Stimulated activated naive B cell treated with anti-CD40 and anti-IgM and Interleukin-4, amounts not matched to agents 10 μg/mL and 1 μg/mL and 100 μg/mL, for 72 hours (primary cell): ENCODE measurements around the gene CPZ.

ENCODE experiments used
- ATAC-seq, 2 donors: fragments of 150-1000 bp; cut with Tn5 transposase; replicated peaks; 2 replicates each; pipeline ENCODE4 v1.10.0; 2021; ENCODE audit warnings: moderate library complexity in 1 of 2
- DNase-seq: peaks from one replicate; pipeline ENCODE4 v3.0.0; 2021
- H3K27ac Mint-ChIP-seq: one replicate; pipeline ENCODE4 v1.8.0; 2022; ENCODE audit warnings: mild to moderate bottlenecking, mixed read lengths
- H3K27me3 Mint-ChIP-seq, 2 donors: one replicate each; pipeline ENCODE4 v1.8.0; 2022; ENCODE audit warnings: mixed read lengths in 2 of 2
- H3K36me3 Mint-ChIP-seq, 2 donors: one replicate each; pipeline ENCODE4 v1.8.0; 2022; ENCODE audit warnings: mixed read lengths in 2 of 2, mild to moderate bottlenecking in 1 of 2
- H3K4me1 Mint-ChIP-seq, 2 donors: one replicate each; pipeline ENCODE4 v1.8.0; 2022; ENCODE audit warnings: mixed read lengths in 2 of 2, mild to moderate bottlenecking in 1 of 2
- H3K4me3 Mint-ChIP-seq, 2 donors: one replicate each; pipeline ENCODE4 v1.8.0; 2022; ENCODE audit warnings: mild to moderate bottlenecking in 2 of 2, mixed read lengths in 2 of 2, moderate library complexity in 1 of 2
- H3K9me3 Mint-ChIP-seq, 2 donors: one replicate each; pipeline ENCODE4 v1.8.0; 2022; ENCODE audit warnings: mixed read lengths in 2 of 2, mild to moderate bottlenecking in 1 of 2

CPZ gene

GRCh38 chr4:8655411-8656184 is 63.0 kb downstream of the CPZ start:
- Mint-ChIP-seq H3K4me1 (no peaks in the 10 kb centered on the region), H3K27ac (no peak overlapping the region), H3K9me3 (peaks cover 6 to 9% of the 10 kb centered on the region in 2 donors), H3K27me3 (peaks cover 5 to 11% of the 10 kb centered on the region in 2 donors), H3K4me3 (no peak overlapping the region), H3K36me3 (peaks cover 0 to under 1% of the 10 kb centered on the region in 2 donors)
- DNase-seq (no peak), ATAC-seq (no peak)

GRCh38 chr4:8656185-8656517 is 63.6 kb downstream of the CPZ start:
- Mint-ChIP-seq H3K4me3 (no peak overlapping the region), H3K27me3 (peaks cover 5 to 12% of the 10 kb centered on the region in 2 donors), H3K36me3 (peaks cover 0 to 3% of the 10 kb centered on the region in 2 donors), H3K4me1 (no peaks in the 10 kb centered on the region), H3K9me3 (peaks cover 6 to 9% of the 10 kb centered on the region in 2 donors), H3K27ac (no peak overlapping the region)
- no peak for ATAC-seq
- DNase-seq: no peak

GRCh38 chr4:8656711-8657380 is 64.3 kb downstream of the CPZ start:
- Mint-ChIP-seq H3K9me3 (peaks cover 6 to 9% of the 10 kb centered on the region in 2 donors), H3K27me3 (peaks cover 5 to 12% of the 10 kb centered on the region in 2 donors), H3K36me3 (peaks cover 0 to 3% of the 10 kb centered on the region in 2 donors), H3K4me1 (no peaks in the 10 kb centered on the region), H3K4me3 (no peak overlapping the region), H3K27ac (no peak overlapping the region)
- ATAC-seq (no peak), DNase-seq (no peak)

- peaks cover 0 to 3% of the 10 kb centered on the region in 2 donors for H3K36me3 Mint-ChIP-seq
- no peak overlapping the region for H3K4me3 Mint-ChIP-seq
- no peak for ATAC-seq
Observed at GRCh38 chr4:8657381-8658088, 65.0 kb downstream of the CPZ start.

GRCh38 chr4:8662776-8663175 is 70.2 kb downstream of the CPZ start:
- Mint-ChIP-seq H3K36me3 (peaks cover 0 to 3% of the 10 kb centered on the region in 2 donors), H3K27me3 (peaks cover 5 to 15% of the 10 kb centered on the region in 2 donors), H3K9me3 (no peaks in the 10 kb centered on the region), H3K4me3 (no peak overlapping the region), H3K27ac (no peak overlapping the region), H3K4me1 (no peaks in the 10 kb centered on the region)
- DNase-seq: no peak
- ATAC-seq: no peak

More at GRCh38 chr4:8657381-8658088, 65.0 kb downstream of the CPZ start:
- Mint-ChIP-seq H3K4me1 (no peaks in the 10 kb centered on the region), H3K9me3 (peaks cover 6 to 9% of the 10 kb centered on the region in 2 donors), H3K27me3 (peaks cover 5 to 12% of the 10 kb centered on the region in 2 donors), H3K27ac (no peak overlapping the region)
- no peak for DNase-seq

GRCh38 chr4:8664031-8664805 is 71.7 kb downstream of the CPZ start:
- Mint-ChIP-seq H3K4me3 (no peak overlapping the region), H3K9me3 (peaks cover 2 to 4% of the 10 kb centered on the region in 2 donors), H3K36me3 (peaks cover 0 to 3% of the 10 kb centered on the region in 2 donors), H3K4me1 (no peaks in the 10 kb centered on the region), H3K27ac (no peak overlapping the region), H3K27me3 (peaks cover 5 to 15% of the 10 kb centered on the region in 2 donors)
- DNase-seq: no peak
- ATAC-seq: no peak

- Mint-ChIP-seq H3K36me3 (peaks cover 0 to 3% of the 10 kb centered on the region in 2 donors), H3K4me1 (no peaks in the 10 kb centered on the region), H3K9me3 (peaks cover 2 to 4% of the 10 kb centered on the region in 2 donors), H3K27me3 (peaks cover 5 to 15% of the 10 kb centered on the region in 2 donors), H3K4me3 (no peak overlapping the region), H3K27ac (no peak overlapping the region)
- DNase-seq (no peak), ATAC-seq (no peak)
Observed at GRCh38 chr4:8664976-8665375, 72.4 kb downstream of the CPZ start.

- H3K4me1 Mint-ChIP-seq: no peaks in the 10 kb centered on the region
- H3K36me3 Mint-ChIP-seq: peaks cover 0 to under 1% of the 10 kb centered on the region in 2 donors
- H3K4me3 Mint-ChIP-seq: no peak overlapping the region
- DNase-seq (no peak), ATAC-seq (no peak)
- H3K27me3 Mint-ChIP-seq: peaks cover 1 to 10% of the 10 kb centered on the region in 2 donors
- H3K27ac Mint-ChIP-seq: no peak overlapping the region
- H3K9me3 Mint-ChIP-seq: peaks cover 2 to 4% of the 10 kb centered on the region in 2 donors
Observed at GRCh38 chr4:8665406-8666360, 73.1 kb downstream of the CPZ start.

- H3K4me3 Mint-ChIP-seq: no peak overlapping the region
- no peak overlapping the region for H3K27ac Mint-ChIP-seq
- H3K4me1 Mint-ChIP-seq: no peaks in the 10 kb centered on the region
- no peaks in the 10 kb centered on the region for H3K36me3 Mint-ChIP-seq
- peaks cover 2 to 4% of the 10 kb centered on the region in 2 donors for H3K9me3 Mint-ChIP-seq
- no peak for ATAC-seq
- peaks cover 0 to 12% of the 10 kb centered on the region in 2 donors for H3K27me3 Mint-ChIP-seq
- DNase-seq: no peak
Observed at GRCh38 chr4:8666581-8666980, 74.0 kb downstream of the CPZ start.
